GM20000 (cell line): ENCODE results near the gene CYTH1.
"Not testable (repeated sequence)": the region's sequence is repeated elsewhere in the genome, so short reads cannot be mapped to it uniquely, and the experiment has no call there.

Experiments
- DNase-seq: peaks from one replicate; pipeline ENCODE4 v3.0.0; 2012; ENCODE audit warnings: low spot score
- TF ChIP-seq, protein P1 (sequence below): IDR thresholded peaks from 2 replicates; pipeline ENCODE4 v1.5.1; 2012; ENCODE audit warnings: mild to moderate bottlenecking, control low read depth; ENCODE audit errors: extremely low read depth, missing control alignments

The CYTH1 gene

DNA sequence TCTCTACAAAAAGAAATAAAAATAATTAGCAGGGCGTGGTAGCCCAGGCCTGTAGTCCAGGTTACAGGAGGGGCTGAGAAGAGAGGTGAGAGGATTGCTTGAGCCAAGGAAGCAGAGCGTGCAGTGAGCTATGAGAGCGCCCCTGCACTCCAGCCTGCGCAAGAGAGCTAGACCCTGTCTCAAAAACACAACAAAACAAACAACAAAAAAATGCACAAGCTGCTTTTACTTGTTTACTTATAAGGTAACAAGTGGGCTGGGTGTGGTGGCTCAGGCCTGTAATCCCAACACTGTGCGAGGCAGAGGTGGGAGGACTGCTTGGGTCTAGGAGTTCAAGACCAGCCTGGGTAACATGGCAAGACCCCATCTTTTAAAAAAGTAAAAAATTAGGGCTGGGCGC lies 1.7 kb downstream of the CYTH1 start:
- TF ChIP-seq, protein P1, sequence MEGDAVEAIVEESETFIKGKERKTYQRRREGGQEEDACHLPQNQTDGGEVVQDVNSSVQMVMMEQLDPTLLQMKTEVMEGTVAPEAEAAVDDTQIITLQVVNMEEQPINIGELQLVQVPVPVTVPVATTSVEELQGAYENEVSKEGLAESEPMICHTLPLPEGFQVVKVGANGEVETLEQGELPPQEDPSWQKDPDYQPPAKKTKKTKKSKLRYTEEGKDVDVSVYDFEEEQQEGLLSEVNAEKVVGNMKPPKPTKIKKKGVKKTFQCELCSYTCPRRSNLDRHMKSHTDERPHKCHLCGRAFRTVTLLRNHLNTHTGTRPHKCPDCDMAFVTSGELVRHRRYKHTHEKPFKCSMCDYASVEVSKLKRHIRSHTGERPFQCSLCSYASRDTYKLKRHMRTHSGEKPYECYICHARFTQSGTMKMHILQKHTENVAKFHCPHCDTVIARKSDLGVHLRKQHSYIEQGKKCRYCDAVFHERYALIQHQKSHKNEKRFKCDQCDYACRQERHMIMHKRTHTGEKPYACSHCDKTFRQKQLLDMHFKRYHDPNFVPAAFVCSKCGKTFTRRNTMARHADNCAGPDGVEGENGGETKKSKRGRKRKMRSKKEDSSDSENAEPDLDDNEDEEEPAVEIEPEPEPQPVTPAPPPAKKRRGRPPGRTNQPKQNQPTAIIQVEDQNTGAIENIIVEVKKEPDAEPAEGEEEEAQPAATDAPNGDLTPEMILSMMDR = no peak
- no peak for DNase-seq

DNA sequence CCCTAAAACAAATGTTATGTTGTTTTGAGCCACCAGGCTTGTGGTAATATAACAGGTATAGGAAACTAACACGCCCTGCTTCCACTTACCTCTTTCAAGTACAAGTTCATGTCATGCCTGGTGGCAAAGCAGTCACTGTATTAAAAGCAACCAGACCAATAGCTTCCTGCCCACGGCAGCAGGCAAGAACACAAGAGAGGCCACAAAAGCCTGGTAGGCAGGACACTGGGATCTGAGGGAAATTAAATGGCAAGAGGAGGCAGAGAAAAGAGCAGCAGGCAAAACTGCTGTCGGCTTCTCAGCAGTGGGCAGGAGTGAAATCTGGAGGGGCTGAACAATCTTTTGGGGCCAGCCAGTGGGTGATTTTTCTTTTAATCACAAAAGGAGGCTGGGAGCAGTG lies 2.2 kb downstream of the CYTH1 start:
- peak; percentile 16 for DNase-seq
- TF ChIP-seq, protein P1 = no peak

DNA sequence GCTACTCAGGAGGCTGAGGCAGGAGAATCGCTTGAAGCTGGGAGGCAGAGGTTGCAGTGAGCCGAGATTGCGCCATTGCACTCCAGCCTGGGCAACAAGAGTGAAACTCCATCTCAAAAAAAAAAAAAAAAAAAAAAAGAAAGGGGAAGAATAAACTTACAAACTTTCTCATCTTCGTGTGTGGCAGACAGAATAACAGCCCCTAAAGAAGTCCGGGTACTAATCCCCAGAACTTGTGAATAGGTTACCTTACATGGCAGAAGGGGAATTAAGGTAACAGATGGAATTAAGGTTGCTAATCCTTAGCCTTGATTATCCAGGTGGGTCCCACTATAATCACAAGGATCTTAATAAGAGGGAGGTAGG lies 2.8 kb downstream of the CYTH1 start:
- DNase-seq = not testable (repeated sequence)

DNA sequence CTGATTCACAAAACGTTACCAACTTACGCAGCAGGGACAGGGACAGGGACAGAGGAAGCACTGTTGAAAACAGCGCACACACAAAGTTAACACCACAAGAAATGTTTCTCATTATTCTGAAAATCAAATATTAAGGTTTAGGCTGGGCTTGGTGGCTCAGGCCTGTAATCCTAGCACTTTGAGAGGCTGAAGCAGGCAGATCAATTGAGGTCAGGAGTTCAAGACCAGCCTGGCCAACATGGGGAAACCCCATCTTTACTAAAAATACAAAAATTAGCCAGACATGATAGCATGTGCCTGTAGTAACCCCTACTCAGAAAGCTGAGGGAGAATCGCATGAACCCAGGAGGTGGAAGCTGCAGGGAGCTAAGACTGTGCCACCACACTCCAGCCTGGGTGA lies 4.2 kb downstream of the CYTH1 start:
- TF ChIP-seq, protein P1 = no peak
- DNase-seq = no peak

DNA sequence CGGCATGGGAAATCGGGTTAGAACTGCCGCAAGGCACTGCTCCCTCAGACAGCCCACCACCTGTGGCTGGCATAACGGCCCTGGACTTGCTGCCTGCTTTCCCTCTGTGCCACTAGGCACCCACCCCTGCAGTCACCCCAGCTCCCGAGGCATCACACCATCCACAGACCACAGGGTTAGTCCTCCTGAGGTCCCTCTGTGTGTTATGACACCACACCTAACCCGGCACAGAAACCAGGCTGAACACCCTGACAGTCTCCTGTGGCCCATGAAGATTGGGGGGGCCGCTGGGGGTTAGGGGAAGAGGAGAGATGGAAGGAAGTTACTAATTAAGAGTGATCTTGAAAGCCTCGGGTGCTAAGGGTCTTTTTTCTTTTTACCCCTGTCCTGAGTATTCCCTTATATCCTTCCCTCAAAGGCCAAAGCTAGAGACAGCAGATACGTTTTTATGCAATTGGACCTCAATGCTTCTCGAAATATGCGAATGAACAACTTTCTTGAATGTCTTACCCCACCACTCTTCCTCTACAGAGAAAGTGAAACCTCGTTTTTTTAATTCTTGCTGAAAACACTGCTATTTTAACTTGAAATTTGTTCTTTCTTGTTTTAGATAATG lies 7.0 kb downstream of the CYTH1 start:
- TF ChIP-seq, protein P1 = no peak
- DNase-seq = no peak

DNA sequence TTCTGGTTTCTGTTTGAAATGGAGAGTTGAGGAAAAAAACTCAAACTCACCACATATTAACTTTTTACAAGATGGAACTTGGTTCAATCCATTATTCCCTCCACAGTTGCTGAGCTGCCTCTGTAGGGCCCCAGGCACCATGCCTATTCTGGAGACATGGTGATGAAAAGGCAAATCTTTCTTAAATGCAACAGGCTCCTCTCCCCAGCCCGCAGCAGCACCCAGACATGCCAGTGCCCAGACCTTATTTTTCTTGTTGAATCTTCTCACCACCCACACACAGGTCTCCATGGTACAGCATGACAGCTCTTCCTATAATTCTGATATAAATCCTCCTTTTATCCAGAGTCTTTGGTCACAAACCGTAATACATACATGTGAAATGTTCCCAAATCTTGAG lies 7.6 kb downstream of the CYTH1 start:
- TF ChIP-seq, protein P1 = no peak

DNA sequence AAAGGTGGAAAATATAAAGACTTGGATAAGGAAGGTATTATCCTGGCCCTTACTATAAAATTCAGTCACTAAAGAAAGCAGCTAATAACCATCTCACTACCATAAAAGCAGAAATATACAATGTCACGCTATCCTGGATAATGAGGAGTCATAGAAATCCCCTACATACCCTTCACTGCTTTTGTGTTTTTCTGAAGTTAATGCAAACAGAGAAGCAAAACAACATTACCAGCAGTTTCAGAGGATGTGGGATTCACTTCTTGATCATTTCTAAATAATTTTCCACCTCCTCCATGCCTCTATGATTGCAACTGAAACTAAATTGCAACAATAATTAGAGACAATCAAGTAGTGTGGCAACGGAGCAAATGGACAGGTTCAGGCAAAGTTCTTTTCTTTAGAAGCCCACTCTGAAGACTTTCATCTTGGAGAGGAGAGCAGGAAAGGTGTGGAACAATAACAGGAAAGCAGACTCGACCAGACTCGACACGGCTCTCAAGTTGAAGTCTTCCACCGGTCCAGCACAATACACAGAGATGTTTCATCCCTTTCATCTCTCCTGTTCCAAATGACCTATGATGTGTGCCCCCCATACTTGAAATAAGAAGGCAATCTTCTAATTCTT lies 10.2 kb downstream of the CYTH1 start:
- peak; percentile 52 for DNase-seq
- TF ChIP-seq, protein P1 = no peak

More for the DNA sequence above, 7.6 kb downstream of the CYTH1 start:
- DNase-seq = no peak

DNA sequence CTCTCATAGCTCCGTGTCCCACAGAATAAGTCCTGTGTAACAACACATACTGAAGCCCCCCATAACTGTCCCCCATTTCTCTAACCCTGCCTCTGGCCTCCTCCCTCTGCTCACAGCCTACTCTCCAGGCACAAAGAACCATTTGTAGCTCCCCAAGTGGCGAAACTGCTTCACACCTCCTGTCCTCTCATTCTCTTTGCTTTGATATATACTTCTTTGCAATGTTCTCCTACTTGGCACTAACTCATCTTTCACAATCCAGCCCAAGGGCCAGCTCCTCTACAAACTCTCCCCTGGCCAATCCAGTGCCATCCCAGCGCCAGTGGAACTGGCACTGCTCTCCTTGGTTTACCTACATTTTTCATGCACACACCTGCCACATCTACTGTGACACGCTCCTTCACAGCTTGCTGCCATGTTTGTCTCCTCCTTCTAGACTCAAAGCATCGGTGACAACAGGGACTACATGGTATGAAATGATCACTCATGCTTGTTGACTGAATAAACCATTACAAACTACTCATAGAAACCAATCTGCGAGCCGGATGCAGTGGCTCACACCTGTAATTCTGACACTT lies 12.8 kb downstream of the CYTH1 start:
- TF ChIP-seq, protein P1 = no peak
- DNase-seq = no peak
